H4 (cell line): ENCODE data around the gene TMEM247. TPM values are rescaled to one million over a fixed set of nuclear protein-coding genes. Genes with fewer than 3 reads are reported as not detected.

ENCODE experiments used
- DNase-seq: peaks from one replicate; pipeline ENCODE4 v3.0.0-alpha.2; 2015; ENCODE audit warnings: low spot score
- total RNA-seq: library from RNA; depleted of rRNA; stranded (reverse); fragments of >200 nt; shearing (Covaris generic); gene quantifications from 2 replicates; pipeline ENCODE4 v1.2.3, GENCODE V29; 2014

The TMEM247 gene
- total RNA-seq, 1 experiment from 2014 or later, result not detected

DNA sequence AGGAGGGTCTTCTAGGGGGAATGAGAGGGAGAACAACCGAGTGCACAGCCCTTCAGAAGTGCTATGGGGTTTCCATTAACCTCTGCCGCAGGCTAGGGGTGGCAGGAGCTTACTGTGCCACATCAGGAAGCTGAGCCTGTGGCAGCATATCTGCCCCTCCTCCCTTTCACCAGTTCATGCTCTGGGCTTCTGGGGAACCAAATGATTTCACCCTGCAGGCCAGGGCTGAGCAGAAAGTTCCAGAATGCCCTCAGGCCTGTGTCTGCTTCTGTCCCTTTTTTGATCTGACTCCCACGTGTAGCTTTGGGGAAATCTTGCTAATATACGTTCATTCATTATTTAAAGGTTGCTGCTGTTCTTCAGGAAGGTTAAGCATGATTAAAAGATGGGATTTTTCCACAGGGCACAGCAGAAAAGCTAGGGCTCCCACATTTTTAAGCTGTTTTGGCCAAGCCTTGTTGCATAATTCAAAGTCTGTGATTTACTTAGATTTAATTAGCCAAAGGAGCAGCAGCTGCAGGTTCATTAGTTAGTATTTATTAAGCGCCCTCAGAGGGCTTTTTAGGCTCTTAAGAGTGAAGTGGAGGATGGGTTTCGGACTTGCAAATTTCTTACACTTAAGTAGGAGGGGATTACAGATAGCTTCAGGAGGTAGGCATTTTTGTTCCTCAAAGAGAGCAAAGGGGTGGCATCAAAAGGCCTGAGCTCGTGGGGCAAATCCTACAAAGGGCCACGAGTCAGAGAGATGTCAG lies 10.2 kb downstream of the TMEM247 start:
- DNase-seq, result no peak

- no peak for DNase-seq
Observed at GRCh38 chr2:46490521-46491141, 11.3 kb downstream of the TMEM247 start.

DNA sequence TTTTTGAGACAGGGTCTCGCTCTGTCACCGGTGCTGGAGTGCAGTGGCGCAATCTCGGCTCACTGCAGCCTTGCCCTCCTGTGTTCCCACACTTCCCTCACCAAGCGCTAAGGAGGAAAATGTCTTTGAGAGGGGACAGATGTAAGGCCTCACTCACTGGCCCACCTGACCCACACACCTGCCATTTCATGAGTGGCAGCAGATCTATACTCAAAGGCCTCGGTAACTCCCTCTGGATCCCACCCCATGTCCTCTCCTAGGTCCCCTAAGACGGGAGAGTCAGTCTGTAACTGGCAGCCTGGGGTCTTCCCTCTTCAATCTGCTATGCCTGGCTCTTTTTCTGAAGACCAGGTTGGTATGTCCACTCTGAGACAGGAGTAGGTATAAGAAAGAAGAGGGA lies 12.9 kb downstream of the TMEM247 start:
- no peak for DNase-seq

DNA sequence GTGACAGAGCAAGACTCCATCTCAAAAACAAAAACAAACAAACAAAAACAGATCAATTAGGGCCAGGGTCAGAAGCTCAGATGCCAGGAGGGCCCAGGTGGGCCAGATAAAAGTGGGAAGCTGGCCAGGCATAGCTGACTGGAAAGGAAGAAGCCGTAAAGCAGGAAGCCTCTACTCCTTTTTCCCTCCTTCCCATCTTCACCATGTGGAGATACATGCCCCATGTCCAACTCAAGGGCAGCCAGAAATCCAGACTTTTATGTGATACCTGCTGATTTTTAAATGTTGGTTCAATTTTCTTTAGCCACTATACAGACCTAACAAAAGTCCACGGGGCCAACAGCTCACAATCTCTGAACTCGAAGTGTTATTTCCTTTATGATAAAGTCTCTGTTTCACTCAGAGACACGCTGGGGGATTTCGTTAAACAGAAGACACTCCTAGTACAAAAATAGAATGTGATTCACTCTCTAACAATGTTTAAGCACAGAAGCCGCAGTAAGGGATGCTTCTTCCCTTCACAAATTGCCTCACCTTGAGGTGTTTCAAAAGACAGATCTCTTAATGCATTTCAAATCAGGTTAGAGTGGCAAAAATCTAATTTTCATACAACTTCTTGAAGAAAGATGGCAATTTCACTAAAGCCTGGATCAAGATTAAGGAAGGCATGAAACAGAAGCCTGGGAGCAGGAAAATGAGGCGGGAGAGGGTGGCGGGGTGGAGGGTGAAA lies 14.0 kb downstream of the TMEM247 start:
- DNase-seq, result no peak

- no peak for DNase-seq
Observed at GRCh38 chr2:46493971-46494250, 14.5 kb downstream of the TMEM247 start.

DNA sequence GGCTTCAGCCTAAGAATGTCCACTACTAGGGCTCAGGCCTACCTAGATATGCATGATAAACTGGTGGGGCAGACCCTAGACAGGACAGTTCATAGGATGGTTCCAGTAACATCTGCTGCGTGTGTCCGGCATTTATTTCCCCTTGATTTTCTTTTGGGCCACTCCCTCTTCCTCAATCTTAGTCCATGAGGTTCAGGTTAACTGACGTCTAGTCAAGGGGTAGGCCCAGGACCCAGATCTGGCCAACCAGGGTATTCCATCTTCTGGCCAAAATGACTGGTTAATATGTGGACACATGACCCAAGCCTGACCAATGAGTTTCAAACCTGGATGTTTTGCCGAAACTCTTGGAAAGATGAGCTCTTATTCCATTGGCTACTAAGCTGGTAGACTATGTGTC lies 15.2 kb downstream of the TMEM247 start:
- no peak for DNase-seq

- no peak for DNase-seq
Observed at GRCh38 chr2:46495231-46496030, 16.1 kb downstream of the TMEM247 start.

GRCh38 chr2:46497766-46498165 lies 18.4 kb downstream of the TMEM247 start:
- no peak for DNase-seq

DNA sequence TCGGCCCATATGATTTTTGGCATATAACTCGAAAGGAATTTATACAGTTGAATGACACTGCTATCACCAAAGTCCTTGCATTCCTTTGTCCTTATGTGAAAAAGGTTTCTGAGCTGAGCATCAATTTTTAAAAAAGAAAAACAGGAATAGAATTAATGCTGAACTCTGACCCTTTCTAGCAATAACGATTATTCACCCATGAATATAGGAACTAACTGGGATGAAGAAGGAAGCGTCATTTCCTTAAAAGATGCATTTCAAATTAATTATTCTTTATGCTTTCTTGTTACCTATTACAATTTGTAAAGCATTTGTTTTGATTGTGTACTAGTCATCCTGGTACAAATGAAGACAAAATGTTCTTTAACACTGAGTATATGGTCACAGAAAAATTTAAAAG lies 19.3 kb downstream of the TMEM247 start:
- no peak for DNase-seq

DNA sequence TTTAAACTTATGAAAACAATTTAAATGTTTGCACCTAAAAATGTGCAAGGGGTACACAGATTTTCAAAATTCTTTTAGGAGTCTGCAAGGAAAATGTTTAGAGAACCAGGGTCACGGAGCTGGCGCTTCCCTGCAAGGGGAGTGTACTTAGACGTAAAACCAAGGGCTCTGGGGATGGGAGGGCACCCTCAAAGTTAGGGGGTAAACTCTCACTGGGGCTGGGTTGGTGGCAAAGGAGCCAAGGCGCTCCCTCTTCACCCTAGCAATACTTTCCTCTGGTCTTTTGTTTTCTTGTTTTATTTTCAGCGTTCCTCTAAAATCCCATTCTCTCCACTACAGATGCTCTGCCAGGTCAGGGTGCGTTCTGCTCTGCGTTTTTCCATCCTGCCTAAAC lies 20.0 kb downstream of the TMEM247 start:
- no peak for DNase-seq

DNA sequence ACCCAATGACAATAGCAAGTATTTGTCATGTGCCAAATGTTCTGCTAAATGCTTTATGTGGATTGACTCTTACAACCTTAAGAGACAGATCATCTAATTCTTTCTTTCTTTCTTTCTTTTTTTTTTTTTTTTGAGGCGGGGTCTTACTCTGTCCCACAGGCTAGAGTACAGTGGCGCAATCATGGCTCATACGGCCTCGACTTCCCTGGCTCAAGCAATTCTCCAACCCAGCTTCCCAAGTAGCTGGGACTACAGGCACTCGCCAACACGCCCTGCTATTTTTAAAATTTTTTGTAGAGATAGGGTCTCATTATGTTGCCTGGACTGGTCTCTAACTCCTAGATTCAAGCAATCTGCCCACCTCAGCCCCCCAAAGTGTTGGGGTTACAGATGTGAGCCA lies 21.4 kb downstream of the TMEM247 start:
- DNase-seq, result no peak

DNA sequence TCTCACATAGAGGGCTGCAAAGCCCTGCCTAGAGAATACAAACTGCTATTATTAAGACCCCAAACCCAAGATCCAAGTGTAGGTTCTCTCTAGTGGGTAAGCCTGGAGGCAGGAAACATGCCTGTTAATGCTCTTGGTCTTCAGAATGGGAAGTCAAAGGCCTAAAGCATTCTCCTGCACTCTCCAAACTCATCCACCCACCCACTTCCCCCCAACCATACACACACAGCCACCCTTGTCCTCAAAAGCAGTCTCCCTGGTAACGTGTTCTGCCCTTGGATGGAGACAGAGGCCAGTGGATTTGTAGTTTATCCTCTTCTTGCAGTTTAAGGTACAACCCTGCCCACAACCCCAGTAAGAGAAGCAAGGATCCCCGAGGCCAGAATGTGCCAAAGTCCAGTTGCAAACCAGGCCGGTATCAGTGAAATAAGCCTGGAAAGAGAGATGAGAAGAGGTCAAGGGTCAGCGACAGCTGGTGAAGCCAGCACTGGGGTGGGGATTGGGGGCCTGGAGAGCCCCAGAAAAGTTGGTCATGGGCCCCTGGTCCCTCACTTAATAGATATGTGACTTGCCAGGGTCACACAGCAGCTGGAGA lies 23.0 kb downstream of the TMEM247 start:
- DNase-seq, result no peak

DNA sequence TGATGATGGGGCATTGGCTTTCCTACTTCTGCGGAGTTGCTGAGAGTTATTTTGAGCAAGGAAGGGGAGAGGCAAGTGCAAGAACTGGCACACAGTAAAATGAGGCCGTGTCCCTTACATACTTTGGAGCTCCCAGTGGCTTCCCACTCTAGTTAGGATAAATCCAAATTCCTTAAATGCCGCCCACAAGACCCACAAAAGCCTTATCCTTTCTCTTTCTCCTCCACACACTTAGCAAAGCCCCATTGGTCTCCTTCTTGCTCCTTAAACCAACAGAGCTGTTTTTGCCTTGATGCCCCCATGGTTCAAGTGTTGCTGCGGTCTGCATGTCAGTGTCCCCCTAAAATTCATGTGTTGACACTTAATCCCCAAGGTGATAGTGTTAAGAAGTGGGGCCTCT lies 24.3 kb downstream of the TMEM247 start:
- no peak for DNase-seq

DNA sequence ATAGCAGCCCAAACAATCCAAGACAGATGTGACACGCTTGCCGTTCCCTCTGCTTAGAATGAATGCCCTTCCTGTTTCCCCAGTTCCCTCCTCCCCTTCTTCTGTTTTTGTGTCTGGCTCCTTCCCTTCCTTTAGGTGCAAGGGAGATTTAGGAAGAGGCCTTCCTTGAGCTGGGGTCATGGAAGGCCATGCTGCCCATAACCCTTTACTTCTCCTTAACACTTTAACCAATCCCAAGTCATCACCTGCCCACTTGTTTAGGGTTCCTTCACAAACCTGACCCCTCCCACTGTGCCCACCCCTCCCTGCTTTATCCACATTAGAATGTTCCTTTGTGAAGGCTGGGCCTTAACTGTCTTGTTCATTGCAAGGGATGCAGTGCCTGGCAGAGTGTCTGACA lies 24.9 kb downstream of the TMEM247 start:
- no peak for DNase-seq

- DNase-seq, result no peak
Observed at GRCh38 chr2:46504685-46505471, 25.5 kb downstream of the TMEM247 start.

GRCh38 chr2:46505472-46505783 lies 26.1 kb downstream of the TMEM247 start:
- DNase-seq, result no peak

DNA sequence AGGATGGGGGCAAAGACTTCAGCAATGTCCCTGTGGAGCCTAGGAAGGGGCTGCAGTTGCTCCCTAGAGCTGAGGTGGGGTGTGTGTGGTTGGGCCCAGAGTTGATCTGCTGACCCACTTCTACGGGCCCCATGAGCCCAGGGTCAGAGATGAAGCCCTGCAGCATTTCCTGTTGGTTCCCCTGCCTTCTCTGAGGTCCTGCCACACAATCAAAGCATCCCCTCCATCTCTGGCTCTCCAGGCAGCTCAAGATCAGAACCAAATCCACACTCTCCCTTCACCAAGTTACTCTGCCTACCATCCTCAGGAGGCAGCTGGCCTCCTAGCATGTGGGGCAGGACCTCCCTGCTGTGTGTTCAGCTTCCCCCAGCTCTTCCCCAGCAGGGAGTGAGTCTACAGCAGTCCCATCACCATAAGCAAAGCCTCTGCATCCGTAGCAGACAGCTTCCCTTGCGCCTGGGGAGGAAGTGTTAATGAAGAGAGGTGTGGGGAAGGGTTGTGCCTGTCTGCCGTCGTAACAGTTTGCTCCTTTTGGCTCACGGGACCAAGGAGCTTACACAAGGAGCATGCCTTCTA lies 26.9 kb downstream of the TMEM247 start:
- DNase-seq, result no peak

DNA sequence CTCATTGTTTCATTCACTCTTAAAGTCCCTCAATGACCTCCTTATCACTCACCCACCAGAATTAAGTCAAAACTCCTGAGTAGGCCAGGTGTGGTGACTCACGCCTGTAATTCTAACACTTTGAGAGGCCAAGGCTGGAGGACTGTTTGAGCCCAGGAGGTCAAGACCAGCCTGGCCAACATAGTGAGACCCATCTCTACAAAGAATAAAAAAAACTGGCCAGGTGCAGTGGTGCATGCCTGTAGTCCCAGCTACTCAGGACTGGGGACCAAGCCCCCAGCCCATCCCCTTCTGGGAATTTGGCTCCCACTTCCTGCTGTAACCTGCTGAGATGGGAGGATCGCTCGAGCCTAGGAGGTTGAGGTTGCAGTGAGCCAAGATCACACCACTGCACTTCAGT lies 28.9 kb downstream of the TMEM247 start:
- DNase-seq, result no peak

DNA sequence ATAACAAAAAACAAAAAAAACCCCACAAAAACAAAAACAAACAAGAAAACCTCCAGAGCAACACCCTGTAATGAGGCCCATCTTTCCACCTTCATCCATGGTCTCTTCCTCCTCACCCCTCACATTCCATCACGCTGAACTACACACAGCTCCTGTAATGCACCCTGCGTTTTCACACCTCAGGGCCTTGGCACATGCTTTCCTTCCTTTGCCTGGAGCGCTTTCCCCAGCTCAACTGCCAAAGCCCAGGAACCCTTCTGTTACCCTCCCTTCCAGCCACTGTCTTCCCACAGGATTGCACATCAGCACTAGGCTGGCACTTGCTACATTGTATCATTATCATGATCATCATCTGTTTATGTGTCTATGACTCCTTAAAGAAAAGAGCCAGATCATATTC lies 29.4 kb downstream of the TMEM247 start:
- no peak for DNase-seq

- no peak for DNase-seq
Observed at GRCh38 chr2:46509804-46510203, 30.4 kb downstream of the TMEM247 start.

GRCh38 chr2:46510598-46511177 lies 31.3 kb downstream of the TMEM247 start:
- DNase-seq, result no peak
